ENCODE data around the gene ERC2. TPM values are rescaled to one million over a fixed set of nuclear protein-coding genes. Genes with fewer than 3 reads are reported as not detected.

The ERC2 gene
- total RNA-seq, 1 experiment from 2014 or later, result 0.26 TPM

GRCh38 chr3:56424885-56425284, 43.4 kb downstream of the ERC2 start:
- DNase-seq (ENCODE audit: low spot score), result no peak

GRCh38 chr3:56424336-56424735, 43.9 kb downstream of the ERC2 start:
- DNase-seq (ENCODE audit: low spot score), result no peak

GRCh38 chr3:56423661-56424099, 44.6 kb downstream of the ERC2 start:
- DNase-seq (ENCODE audit: low spot score), result no peak

- no peak for DNase-seq (ENCODE audit: low spot score)
Observed at GRCh38 chr3:56422316-56422715, 46.0 kb downstream of the ERC2 start.

- DNase-seq (ENCODE audit: low spot score), result no peak
Observed at GRCh38 chr3:56421205-56421604, 47.1 kb downstream of the ERC2 start.

- DNase-seq (ENCODE audit: low spot score), result no peak
Observed at GRCh38 chr3:56415652-56416051, 52.6 kb downstream of the ERC2 start.

- no peak for DNase-seq (ENCODE audit: low spot score)
Observed at GRCh38 chr3:56413911-56414310, 54.4 kb downstream of the ERC2 start.

GRCh38 chr3:56411166-56411565, 57.1 kb downstream of the ERC2 start:
- DNase-seq (ENCODE audit: low spot score), result no peak

- DNase-seq (ENCODE audit: low spot score), result no peak
Observed at GRCh38 chr3:56410576-56410975, 57.7 kb downstream of the ERC2 start.

GRCh38 chr3:56409790-56410189, 58.5 kb downstream of the ERC2 start:
- no peak for DNase-seq (ENCODE audit: low spot score)

GRCh38 chr3:56408761-56409196, 59.5 kb downstream of the ERC2 start:
- DNase-seq (ENCODE audit: low spot score), result no peak

GRCh38 chr3:56406826-56407515, 61.3 kb downstream of the ERC2 start:
- DNase-seq (ENCODE audit: low spot score), result no peak

- DNase-seq (ENCODE audit: low spot score), result no peak
Observed at GRCh38 chr3:56404884-56405283, 63.4 kb downstream of the ERC2 start.

- no peak for DNase-seq (ENCODE audit: low spot score)
Observed at GRCh38 chr3:56398659-56399058, 69.6 kb downstream of the ERC2 start.

GRCh38 chr3:56397798-56398197, 70.5 kb downstream of the ERC2 start:
- no peak for DNase-seq (ENCODE audit: low spot score)

- DNase-seq (ENCODE audit: low spot score), result no peak
Observed at GRCh38 chr3:56389183-56389830, 79.0 kb downstream of the ERC2 start.

- DNase-seq (ENCODE audit: low spot score), result no peak
Observed at GRCh38 chr3:56383092-56383491, 85.2 kb downstream of the ERC2 start.

GRCh38 chr3:56379723-56380287, 88.5 kb downstream of the ERC2 start:
- DNase-seq (ENCODE audit: low spot score), result no peak

- no peak for DNase-seq (ENCODE audit: low spot score)
Observed at GRCh38 chr3:56375654-56376053, 92.6 kb downstream of the ERC2 start.

GRCh38 chr3:56373386-56373785, 94.9 kb downstream of the ERC2 start:
- DNase-seq (ENCODE audit: low spot score), result no peak

GRCh38 chr3:56370991-56371775, 97.1 kb downstream of the ERC2 start:
- DNase-seq (ENCODE audit: low spot score), result no peak

- DNase-seq (ENCODE audit: low spot score), result no peak
Observed at GRCh38 chr3:56369914-56370313, 98.4 kb downstream of the ERC2 start.

Measured in A172 (cell line).